K562 (cell line): ENCODE data around the gene RBPJL. TPM values are rescaled to one million over a fixed set of nuclear protein-coding genes. Genes with fewer than 3 reads are reported as not detected.

ENCODE experiments used
- ATAC-seq: fragments of 200-7000 bp; cut with Tn5 transposase; 3 replicates; pipeline ENCODE4 v1.9.1; 2020; ENCODE audit warnings: moderate library complexity
- BruUV-seq: library from RNA; stranded (reverse); fragments of 400-500 nt; replicated peaks from 2 replicates; lab custom pipeline; 2021; lab: Mats Ljungman, UMichigan
- CTCF ChIA-PET: fragments of 300-600 bp; formaldehyde crosslinking; extraction: SDS; loops from one replicate; lab custom pipeline; 2021; ENCODE audit warnings: low intra/inter-chr PET ratio; lab: Yijun Ruan, JAX
- POLR2A ChIA-PET: fragments of 300-600, 350-650 bp; sonication (Branson Sonifier 250); formaldehyde crosslinking; extraction: SDS; loops from one replicate; lab custom pipeline; 2021; ENCODE audit warnings: antibody characterized with exemption, inconsistent platforms; lab: Yijun Ruan, JAX
- DNase-seq, 4 experiments: peaks; one replicate each; pipeline versions ENCODE4 v3.0.0 to v3.0.0-alpha.2; 2011 to 2018; ENCODE audit warnings: low spot score in 3 of 4, mixed read lengths in 3 of 4; ENCODE audit errors: extremely low read depth in 1 of 4
- FAIRE-seq: peaks from 2 replicates; lab custom pipeline; 2011; peaks lifted over from hg19 to GRCh38; lab: Jason Lieb, UNC
- H2AFZ ChIP-seq: 2 replicates; pipeline ENCODE4 v1.6.0; 2011; ENCODE audit warnings: low read depth, low read length, control low read depth, inconsistent platforms
- H3K27ac ChIP-seq: fragments of 200-600 bp; 3 replicates; pipeline ENCODE4 v1.8.0; 2011; ENCODE audit warnings: low read depth, mild to moderate bottlenecking, control low read depth, inconsistent platforms, low read length, moderate library complexity, mixed read lengths; ENCODE audit errors: extremely low read depth
- H3K27me3 ChIP-seq, 2 experiments: fragments of 300-600 bp in 1 of 2; 2 replicates in 1 of 2; 3 replicates in 1 of 2; pipeline versions ENCODE4 v1.6.0 to v1.8.0; 2011; ENCODE audit warnings: inconsistent platforms in 2 of 2, low read length in 2 of 2, mild to moderate bottlenecking in 1 of 2, mixed read lengths in 1 of 2, moderate library complexity in 1 of 2; ENCODE audit not compliant: control insufficient read depth in 2 of 2, insufficient read depth in 2 of 2
- H3K36me3 ChIP-seq: fragments of 300-600 bp; 3 replicates; pipeline ENCODE4 v1.8.0; 2011; ENCODE audit warnings: mild to moderate bottlenecking, low read length, inconsistent platforms; ENCODE audit not compliant: control insufficient read depth, insufficient read depth
- H3K4me1 ChIP-seq, 2 experiments: fragments of 200-600 bp in 1 of 2; replicated peaks in 1 of 2; 2 replicates in 1 of 2; 3 replicates in 1 of 2; pipeline versions ENCODE4 v1.5.1 to v1.8.0; 2011; ENCODE audit warnings: inconsistent platforms in 2 of 2, low read length in 2 of 2, mild to moderate bottlenecking in 1 of 2, mixed read lengths in 1 of 2, moderate library complexity in 1 of 2; ENCODE audit not compliant: control insufficient read depth in 2 of 2, insufficient read depth in 2 of 2
- H3K4me2 ChIP-seq: 2 replicates; pipeline ENCODE4 v1.6.1; 2011; ENCODE audit warnings: low read length, control low read depth, inconsistent platforms, mixed read lengths; ENCODE audit not compliant: insufficient read depth
- H3K4me3 ChIP-seq: fragments of 200-600 bp; sonication (generic), shearing (Covaris generic); 2 replicates; pipeline ENCODE4 v1.5.1; 2016; ENCODE audit warnings: control low read depth, inconsistent platforms
- H3K79me2 ChIP-seq: fragments of 200-600 bp; 3 replicates; pipeline ENCODE4 v1.8.0; 2011; ENCODE audit warnings: low read length, inconsistent platforms; ENCODE audit not compliant: control insufficient read depth, insufficient read depth
- H3K9ac ChIP-seq, 2 experiments: 2 replicates each; pipeline versions ENCODE4 v1.6.0 to v1.6.1; 2011; ENCODE audit warnings: low read depth in 2 of 2, low read length in 2 of 2, control low read depth in 1 of 2, inconsistent platforms in 1 of 2, mild to moderate bottlenecking in 1 of 2, mixed read lengths in 1 of 2; ENCODE audit not compliant: insufficient read depth in 1 of 2
- H3K9me1 ChIP-seq: one replicate; pipeline ENCODE4 v1.6.0; 2011; ENCODE audit warnings: inconsistent platforms, mild to moderate bottlenecking, low read length, moderate library complexity; ENCODE audit not compliant: control insufficient read depth, insufficient read depth
- H3K9me3 ChIP-seq: replicated peaks from 2 replicates; pipeline ENCODE4 v1.5.1; 2011; ENCODE audit warnings: low read depth, low read length, inconsistent platforms; ENCODE audit not compliant: control insufficient read depth, insufficient read depth
- H4K20me1 ChIP-seq: replicated peaks from 2 replicates; pipeline ENCODE4 v1.6.1; 2011; ENCODE audit warnings: low read length, inconsistent platforms, mixed read lengths; ENCODE audit not compliant: control insufficient read depth, insufficient read depth
- NR4A1 ChIP-seq, 2 experiments: fragments of 250-450 bp in 1 of 2; fragments of 450-650 bp in 1 of 2; sonication (Bioruptor Pico) in 1 of 2; IDR thresholded peaks; 2 replicates each; pipeline versions ENCODE4 v1.4.0 to v1.6.1; 2016 to 2020; ENCODE audit warnings: mild to moderate bottlenecking in 2 of 2, missing compliant biosample characterization in 1 of 2, missing genetic modification characterization in 1 of 2, moderate library complexity in 1 of 2
- ZNF57 ChIP-seq: fragments of 450-650 bp; formaldehyde crosslinking; IDR thresholded peaks from 2 replicates; pipeline ENCODE4 v1.4.0; 2020; ENCODE audit warnings: mild to moderate bottlenecking, moderate library complexity
- WGBS: fragments of 100-300 bp; shearing (Covaris generic); methylation state at CpG from one replicate; pipeline ENCODE4 v1.1.6; 2016; ENCODE audit warnings: low coverage, mixed read lengths; ENCODE audit not compliant: insufficient coverage; ENCODE audit errors: missing lambda C conversion rate; 5-methylcytosine and 5-hydroxymethylcytosine counted together
- in situ Hi-C: fragments of 300-500 bp; cut with MboI; formaldehyde crosslinking; loops from 4 replicates; pipeline ENCODE4 v1.15.0; 2018; ENCODE audit warnings: inconsistent platforms, mixed read lengths
- intact Hi-C: fragments of 100-400 bp; cut with micrococcal nuclease; formaldehyde crosslinking; loops from 2 replicates; pipeline ENCODE4 v1.14.2; 2022
- polyA plus RNA-seq, 8 experiments: library from polyadenylated mRNA; depleted of rRNA in 4 of 8; stranded (reverse) in 5 of 8; unstranded in 3 of 8; fragments of >200 nt; fragmentation: Nextera tagmentation in 2 of 8; fragmentation: Illumina TruSeq in 1 of 8; extraction: Ambion mirVana in 2 of 8; extraction: Trizol in 1 of 8; gene quantifications; 2 replicates each; pipeline versions ENCODE4 v1.2.1 to v1.2.3, GENCODE V29; 2011 to 2014; ENCODE audit warnings: inconsistent platforms in 1 of 8, missing spikeins in 1 of 8
- total RNA-seq, 7 experiments: library from RNA; depleted of rRNA in 6 of 7; stranded (reverse); fragments of >200 nt in 6 of 7; fragmentation: Illumina TruSeq in 2 of 7; extraction: Trizol in 2 of 7; gene quantifications; 2 replicates each; pipeline versions ENCODE4 v1.2.1 to v1.2.3, GENCODE V29; 2011 to 2021; ENCODE audit warnings: low replicate concordance in 1 of 7
- TF ChIP-seq, protein P1 (sequence below): sonication (generic); formaldehyde crosslinking; IDR thresholded peaks from 2 replicates; pipeline ENCODE4 v1.9.0; 2022; ENCODE audit warnings: mild to moderate bottlenecking, missing genetic modification reagents
- TF ChIP-seq, protein P2 (sequence below): fragments of 250-450 bp; sonication (Bioruptor Pico); IDR thresholded peaks from 2 replicates; pipeline ENCODE4 v1.4.0; 2020; ENCODE audit warnings: borderline replicate concordance

The RBPJL gene
- total and polyA plus RNA-seq, 9 of the 15 experiments (the other 6 are each of a cell fraction or from before 2014, with no cell fraction given) = not detected

DNA sequence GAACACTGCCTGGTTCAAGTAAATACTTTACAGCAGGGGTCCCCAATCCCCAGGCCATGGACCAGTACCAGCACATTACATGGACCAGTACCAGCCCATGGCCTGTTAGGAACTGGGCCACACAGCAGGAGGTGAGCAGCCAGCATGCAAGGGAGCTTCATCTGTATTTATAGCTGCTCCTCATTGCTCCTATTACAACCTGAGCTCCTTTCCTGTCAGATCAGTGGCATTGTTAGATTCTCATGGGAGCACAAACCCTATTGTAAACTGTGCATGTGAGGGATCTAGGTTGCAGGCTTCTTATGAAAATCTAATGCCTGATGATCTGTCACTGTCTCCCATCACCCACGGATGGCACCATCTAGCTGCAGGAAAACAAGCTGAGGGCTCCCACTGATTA lies 12.0 kb upstream of the RBPJL start (continued):
- TF ChIP-seq ZNF57 (CRISPR knock-in tag) (no peak), NR4A1 (CRISPR knock-in tag; IDR thresholded peaks at IDR 0.05) (no peak), NR4A1 (tag; IDR thresholded peaks at IDR 0.05) (no peak)

DNA sequence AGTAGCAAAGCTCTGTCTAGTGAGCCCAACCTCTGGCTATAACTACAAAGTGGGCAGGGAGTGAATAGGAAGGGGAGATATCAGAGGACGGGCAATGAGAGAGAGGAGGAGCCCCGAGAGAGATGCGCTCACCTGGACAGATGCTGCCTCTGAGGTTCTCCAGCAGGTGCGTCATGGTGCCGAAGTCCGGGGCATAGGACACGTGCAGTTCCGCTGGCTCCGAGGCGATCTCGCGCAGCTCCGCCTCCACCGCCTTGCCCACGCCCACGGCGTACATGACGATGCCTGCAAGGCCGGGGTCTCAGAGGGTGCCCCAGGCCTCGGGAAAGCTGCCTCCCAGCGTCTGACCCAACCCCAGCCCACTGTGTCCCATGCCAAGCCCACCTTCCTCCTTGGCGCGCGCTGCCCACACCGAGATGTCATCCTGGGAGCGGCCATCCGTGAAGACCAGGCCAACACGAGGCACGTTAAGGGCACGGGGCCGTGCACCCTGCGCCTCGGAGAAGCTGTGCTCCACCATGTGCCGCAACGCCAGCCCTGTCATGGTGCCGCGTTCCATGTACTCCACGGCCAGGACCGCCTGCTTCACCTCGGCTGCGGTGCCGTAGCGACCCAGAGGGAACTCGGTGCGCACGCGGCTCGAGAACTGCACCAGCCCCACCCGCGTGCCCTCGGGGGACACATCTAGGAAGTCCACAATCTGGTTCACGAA lies 8.7 kb upstream of the RBPJL start:
- no peaks in the 10 kb centered on the region for H3K79me2 ChIP-seq
- no TSS peak for BruUV-seq
- intact Hi-C loops = no loop called here
- no peaks in the 10 kb centered on the region; the same call in 1 of the 2 replicates for H4K20me1 ChIP-seq
- no peaks in the 10 kb centered on the region for H3K9me1 ChIP-seq
- no peak overlapping the region for H3K9ac ChIP-seq
- peaks cover 6 to 17% of the 10 kb centered on the region in 2 experiments; a peak in 4 of 5 replicates for H3K4me1 ChIP-seq
- no peak overlapping the region for H3K27ac ChIP-seq
- no peak overlapping the region for H3K4me3 ChIP-seq
- ChIA-PET CTCF (no interaction called here), POLR2A (interaction anchor here (0.5 kb wide), 1 partner anchor 170 kb away, joined by 3 read pairs; no protein-coding TSS in a partner anchor)
- no peak overlapping the region for H2AFZ ChIP-seq
- no peak overlapping the region for H3K4me2 ChIP-seq
- H3K9me3 ChIP-seq = peaks cover 3% of the 10 kb centered on the region; the same call in 1 of the 2 replicates
- FAIRE-seq = no peak
- peaks cover 16 to 26% of the 10 kb centered on the region in 2 experiments; a peak in 4 of 5 replicates for H3K27me3 ChIP-seq
- H3K36me3 ChIP-seq = no peaks in the 10 kb centered on the region
- 11% methylated on average over 39 of the region's 52 CpGs for WGBS
- TF ChIP-seq, protein P1, sequence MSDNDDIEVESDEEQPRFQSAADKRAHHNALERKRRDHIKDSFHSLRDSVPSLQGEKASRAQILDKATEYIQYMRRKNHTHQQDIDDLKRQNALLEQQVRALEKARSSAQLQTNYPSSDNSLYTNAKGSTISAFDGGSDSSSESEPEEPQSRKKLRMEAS (CRISPR knock-in tag) = 0 out of 2 replicates have a peak, but pooled peaks have one; percentile 18
- TF ChIP-seq, protein P2, sequence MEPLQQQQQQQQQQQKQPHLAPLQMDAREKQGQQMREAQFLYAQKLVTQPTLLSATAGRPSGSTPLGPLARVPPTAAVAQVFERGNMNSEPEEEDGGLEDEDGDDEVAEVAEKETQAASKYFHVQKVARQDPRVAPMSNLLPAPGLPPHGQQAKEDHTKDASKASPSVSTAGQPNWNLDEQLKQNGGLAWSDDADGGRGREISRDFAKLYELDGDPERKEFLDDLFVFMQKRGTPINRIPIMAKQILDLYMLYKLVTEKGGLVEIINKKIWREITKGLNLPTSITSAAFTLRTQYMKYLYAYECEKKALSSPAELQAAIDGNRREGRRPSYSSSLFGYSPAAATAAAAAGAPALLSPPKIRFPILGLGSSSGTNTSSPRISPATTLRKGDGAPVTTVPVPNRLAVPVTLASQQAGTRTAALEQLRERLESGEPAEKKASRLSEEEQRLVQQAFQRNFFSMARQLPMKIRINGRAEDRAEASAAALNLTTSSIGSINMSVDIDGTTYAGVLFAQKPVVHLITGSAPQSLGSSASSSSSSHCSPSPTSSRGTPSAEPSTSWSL (CRISPR knock-in tag) = no peak
- TF ChIP-seq, all 486 proteins: peak for 1
- in situ Hi-C loops = no loop called here
- ATAC-seq (no peak), DNase-seq (no peak)
